HEK293T (cell line): Measurements from ENCODE around the gene GREB1L.

Experiments
- ARNT ChIP-seq: fragments of 450-650 bp; IDR thresholded peaks from 2 replicates; pipeline ENCODE4 v1.6.1; 2017; ENCODE audit warnings: mild to moderate bottlenecking
- BHLHE40 ChIP-seq: fragments of 450-650 bp; IDR thresholded peaks from 2 replicates; pipeline ENCODE4 v1.6.1; 2016; ENCODE audit warnings: mild to moderate bottlenecking, moderate library complexity, borderline replicate concordance
- CTBP1 ChIP-seq: fragments of 450-650 bp; IDR thresholded peaks from 2 replicates; pipeline ENCODE4 v1.6.1; 2016; ENCODE audit warnings: borderline replicate concordance
- ELF4 ChIP-seq: fragments of 450-650 bp; IDR thresholded peaks from 2 replicates; pipeline ENCODE4 v1.6.1; 2017; ENCODE audit warnings: antibody characterized with exemption
- FOXA1 ChIP-seq: fragments of 450-650 bp; IDR thresholded peaks from 2 replicates; pipeline ENCODE4 v1.6.1; 2016; ENCODE audit warnings: mild to moderate bottlenecking
- FOXK2 ChIP-seq: fragments of 450-650 bp; IDR thresholded peaks from 2 replicates; pipeline ENCODE4 v1.6.1; 2016; ENCODE audit warnings: mild to moderate bottlenecking
- FOXM1 ChIP-seq: fragments of 450-650 bp; IDR thresholded peaks from 2 replicates; pipeline ENCODE4 v1.6.1; 2017; ENCODE audit warnings: mild to moderate bottlenecking, borderline replicate concordance
- HDGF ChIP-seq: fragments of 450-650 bp; IDR thresholded peaks from 2 replicates; pipeline ENCODE4 v1.6.1; 2017; ENCODE audit warnings: antibody characterized with exemption, borderline replicate concordance
- L3MBTL2 ChIP-seq: fragments of 450-650 bp; conservative IDR thresholded peaks from 2 replicates; pipeline ENCODE4 v1.6.1; 2016; ENCODE audit warnings: mild to moderate bottlenecking
- LEF1 ChIP-seq: fragments of 450-650 bp; IDR thresholded peaks from 2 replicates; pipeline ENCODE4 v1.6.1; 2017; ENCODE audit warnings: mild to moderate bottlenecking, borderline replicate concordance
- NFRKB ChIP-seq: fragments of 450-650 bp; IDR thresholded peaks from 2 replicates; pipeline ENCODE4 v1.6.1; 2016; ENCODE audit warnings: mild to moderate bottlenecking, moderate library complexity
- SP1 ChIP-seq: fragments of 450-650 bp; IDR thresholded peaks from 2 replicates; pipeline ENCODE4 v1.6.1; 2017
- SUZ12 ChIP-seq: fragments of 450-650 bp; IDR thresholded peaks from 2 replicates; pipeline ENCODE4 v1.6.1; 2016; ENCODE audit warnings: mild to moderate bottlenecking
- TF ChIP-seq, protein P1 (sequence below): fragments of 450-650 bp; IDR thresholded peaks from 2 replicates; pipeline ENCODE4 v1.6.1; 2016

DNA sequence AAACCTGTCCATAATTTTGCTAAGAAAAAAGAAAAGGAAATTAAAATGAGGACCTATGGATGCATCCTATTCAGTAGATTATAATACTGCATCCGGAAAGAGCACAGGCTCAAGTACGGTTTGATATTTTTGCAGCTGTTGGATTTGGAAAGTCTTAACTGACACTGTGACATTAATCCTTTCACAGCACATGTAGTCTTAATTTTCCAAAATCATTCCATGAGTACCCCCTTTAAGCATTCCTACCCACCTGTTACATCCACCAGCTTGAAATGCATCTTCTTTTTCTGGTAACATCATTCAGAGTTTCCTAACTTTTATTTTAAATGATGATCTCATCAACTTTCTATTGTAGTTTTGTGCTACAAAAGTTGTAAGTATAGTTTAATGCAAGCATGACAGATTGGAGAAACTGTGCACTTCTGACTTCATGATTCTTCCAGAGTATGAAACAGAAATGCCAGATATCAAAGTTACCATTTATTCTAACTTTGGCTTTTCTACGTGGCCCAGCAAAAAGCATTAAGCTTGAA, 244.9 kb downstream of the GREB1L start:
- TF ChIP-seq FOXA1 (no peak), ELF4 (no peak), L3MBTL2 (no peak), SUZ12 (no peak), BHLHE40 (no peak), HDGF (no peak), SP1 (no peak), FOXM1 (no peak), ARNT (no peak), CTBP1 (no peak), FOXK2 (no peak), NFRKB (no peak), LEF1 (no peak)
- TF ChIP-seq, protein P1, sequence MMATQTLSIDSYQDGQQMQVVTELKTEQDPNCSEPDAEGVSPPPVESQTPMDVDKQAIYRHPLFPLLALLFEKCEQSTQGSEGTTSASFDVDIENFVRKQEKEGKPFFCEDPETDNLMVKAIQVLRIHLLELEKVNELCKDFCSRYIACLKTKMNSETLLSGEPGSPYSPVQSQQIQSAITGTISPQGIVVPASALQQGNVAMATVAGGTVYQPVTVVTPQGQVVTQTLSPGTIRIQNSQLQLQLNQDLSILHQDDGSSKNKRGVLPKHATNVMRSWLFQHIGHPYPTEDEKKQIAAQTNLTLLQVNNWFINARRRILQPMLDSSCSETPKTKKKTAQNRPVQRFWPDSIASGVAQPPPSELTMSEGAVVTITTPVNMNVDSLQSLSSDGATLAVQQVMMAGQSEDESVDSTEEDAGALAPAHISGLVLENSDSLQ: no peak
